NCI-H2196 (cell line): Measurements from ENCODE around the gene SYTL3.

ENCODE experiments used
- DNase-seq: peaks from one replicate; lab custom pipeline; 2025; ENCODE audit not compliant: unreplicated experiment; lab: John Stamatoyannopoulos, UW

SYTL3 gene

DNA sequence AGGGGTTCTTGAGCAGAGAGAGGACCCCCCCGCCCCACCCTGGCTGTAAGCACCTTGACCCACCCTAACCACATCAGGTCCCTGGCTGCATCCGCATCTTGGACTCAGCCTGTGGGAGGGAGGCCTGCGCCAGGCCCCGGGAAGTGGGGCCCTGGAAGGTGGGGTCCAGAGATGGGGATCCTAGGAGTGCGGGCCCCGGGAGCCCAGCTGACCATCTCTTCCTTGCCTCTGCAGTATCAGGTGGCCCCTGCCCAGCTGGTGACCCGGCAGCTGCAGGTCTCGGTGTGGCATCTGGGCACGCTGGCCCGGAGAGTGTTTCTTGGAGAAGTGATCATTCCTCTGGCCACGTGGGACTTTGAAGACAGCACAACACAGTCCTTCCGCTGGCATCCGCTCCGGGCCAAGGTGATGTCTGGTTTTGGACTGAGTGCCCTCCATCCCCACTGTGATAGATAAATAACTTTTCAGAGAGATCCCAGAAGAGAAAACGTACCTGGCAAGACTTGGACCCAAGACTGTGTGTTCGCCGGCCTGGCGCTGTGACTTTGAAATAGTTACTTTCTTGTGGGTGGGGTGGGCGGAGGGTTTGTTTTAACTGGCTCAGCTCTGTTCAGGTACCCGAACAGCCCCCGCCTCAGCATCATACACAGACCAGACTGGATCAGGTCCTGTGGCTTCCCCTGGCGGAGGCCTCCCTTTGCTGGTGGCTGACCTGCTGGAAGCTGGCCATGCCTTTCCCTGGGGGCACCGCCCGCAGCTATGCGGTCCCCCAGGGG lies 107.3 kb downstream of the SYTL3 start:
- DNase-seq: no peak

DNA sequence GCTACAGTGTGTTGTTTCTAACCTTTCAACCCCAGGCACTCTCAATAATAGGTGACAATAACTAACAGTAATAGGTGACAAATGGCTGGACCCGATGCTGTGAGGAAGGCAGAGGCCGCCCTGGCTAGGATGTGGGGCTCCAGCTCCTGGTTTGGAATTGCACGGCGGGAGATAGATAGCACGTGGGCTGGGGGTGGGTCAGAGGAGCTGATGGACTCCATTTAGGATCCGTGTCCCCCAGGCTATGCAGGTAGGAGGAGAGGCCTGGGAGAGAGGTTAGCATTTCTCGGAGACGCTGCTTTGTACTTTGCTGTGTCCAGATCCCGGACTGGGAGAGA lies 107.9 kb downstream of the SYTL3 start:
- no peak for DNase-seq

DNA sequence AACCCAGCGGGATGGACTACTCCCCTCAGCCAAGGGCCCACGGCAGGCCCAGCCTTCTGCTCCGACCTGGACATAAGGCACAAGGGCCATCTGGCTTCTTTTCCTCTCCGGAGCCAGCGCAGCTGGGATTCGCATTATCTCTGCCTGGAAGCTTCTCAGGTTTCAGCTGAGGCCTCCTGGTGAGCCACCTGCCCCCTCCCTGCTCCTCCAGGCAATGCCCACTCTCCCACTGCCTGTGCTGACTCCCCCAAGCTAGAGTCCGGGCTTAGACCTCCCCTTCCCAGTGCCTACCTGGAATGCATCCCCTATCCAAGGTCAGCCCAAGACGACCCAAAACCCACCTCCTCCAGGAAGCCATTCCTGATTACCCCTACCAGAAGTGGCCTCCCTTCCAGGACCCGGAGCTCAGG lies 108.6 kb downstream of the SYTL3 start:
- DNase-seq: peak; percentile 74

DNA sequence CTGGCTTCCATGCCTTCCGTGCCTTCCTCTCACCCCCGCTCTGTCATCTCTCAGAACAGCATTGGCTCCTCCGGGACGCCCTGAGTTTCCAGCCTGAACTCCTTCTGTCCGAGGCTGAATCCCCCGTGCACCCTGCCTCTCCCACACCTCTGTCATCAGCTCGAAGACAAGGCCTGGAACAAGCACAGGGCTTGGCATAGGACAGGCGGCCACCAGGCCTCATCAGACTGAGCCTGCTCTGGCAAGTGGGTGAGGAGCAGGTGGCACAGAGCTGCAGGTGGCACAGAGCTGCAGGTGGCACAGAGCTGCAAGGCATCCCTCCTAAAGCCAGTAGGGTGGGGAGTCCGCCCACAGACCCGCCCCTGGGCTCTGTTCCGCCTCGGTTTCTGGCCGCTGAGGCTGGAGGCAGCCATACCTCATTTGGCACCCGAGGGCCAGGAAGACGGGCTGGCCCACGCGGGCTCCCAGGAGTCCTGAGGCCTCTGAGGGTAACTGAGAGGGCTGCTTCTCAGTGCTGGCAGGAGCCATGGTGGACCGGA lies 109.2 kb downstream of the SYTL3 start:
- DNase-seq: peak; percentile 41

DNA sequence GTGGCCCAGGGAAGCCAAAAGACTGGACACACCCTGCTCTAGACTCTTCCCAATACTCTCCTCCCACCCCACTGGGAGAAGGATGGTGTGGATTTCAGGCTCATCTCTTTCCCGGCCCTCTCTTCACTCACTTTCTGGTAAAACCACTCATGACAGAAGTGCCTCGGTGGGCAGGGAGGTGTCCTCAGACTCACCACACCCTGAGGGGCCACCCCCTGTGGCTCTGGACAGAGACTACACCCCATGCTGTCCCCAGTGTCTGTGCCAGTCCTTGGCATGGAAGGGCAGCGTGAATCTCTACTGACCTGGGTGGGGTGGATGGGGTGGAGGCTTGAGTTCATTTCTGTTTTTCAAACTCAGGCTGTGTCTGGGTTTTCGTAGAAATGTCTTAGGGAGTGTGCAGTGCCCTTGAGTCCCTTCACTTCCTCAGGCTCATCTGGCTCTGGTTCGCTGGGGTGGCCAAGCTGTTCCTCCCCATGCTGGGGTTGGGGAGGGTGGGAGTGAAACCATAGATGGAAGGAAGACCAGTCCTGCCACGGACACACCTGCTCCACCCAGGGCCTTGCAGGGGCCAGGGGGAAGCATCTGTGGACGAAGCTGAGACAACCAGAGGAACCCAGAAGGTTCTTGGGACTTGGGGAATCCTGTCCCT lies 110.2 kb downstream of the SYTL3 start:
- no peak for DNase-seq

DNA sequence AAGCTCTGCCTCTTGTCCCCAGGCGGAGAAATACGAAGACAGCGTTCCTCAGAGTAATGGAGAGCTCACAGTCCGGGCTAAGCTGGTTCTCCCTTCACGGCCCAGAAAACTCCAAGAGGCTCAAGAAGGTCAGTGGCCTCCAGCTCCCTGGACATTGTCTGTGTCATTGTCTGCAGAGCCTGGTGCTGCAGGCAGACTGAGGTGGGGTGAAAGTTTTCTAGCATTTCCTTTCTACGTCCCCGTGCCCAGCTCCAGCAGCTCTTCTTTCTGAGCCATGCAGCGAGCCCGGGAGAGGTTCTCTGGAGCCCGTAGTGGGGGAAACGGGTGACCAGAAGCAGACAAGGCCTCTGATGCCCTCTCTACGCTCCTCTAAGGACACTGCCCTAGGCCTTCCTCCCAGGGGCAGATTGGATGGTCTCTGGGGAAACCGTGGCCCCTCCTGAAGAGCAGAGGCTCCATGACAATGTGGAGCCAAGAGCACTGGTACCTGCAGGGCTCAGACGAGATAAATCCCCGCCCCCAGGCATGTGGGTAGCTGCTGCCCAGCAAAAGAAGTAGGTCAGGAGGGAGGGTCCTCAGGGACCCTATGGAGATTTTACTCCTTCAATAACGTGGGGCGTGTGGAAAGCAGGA lies 110.9 kb downstream of the SYTL3 start:
- DNase-seq: no peak

DNA sequence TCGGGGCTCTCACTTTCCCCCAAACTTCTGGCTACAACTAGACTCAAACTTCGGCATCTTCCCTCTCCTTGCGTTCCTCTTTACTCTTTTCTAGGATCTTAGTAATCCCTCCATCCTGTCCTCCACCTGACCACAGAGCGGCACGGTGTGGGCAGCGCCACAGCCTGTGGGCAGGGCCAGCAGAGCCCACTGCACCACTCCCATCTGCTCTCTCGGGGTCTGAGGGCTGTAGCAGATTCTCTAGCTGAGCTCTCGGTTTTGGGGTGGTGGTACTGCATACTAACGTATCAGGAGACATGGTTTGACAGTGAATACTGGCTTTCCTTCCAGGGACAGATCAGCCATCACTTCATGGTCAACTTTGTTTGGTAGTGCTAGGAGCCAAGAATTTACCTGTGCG lies 111.9 kb downstream of the SYTL3 start:
- no peak for DNase-seq

DNA sequence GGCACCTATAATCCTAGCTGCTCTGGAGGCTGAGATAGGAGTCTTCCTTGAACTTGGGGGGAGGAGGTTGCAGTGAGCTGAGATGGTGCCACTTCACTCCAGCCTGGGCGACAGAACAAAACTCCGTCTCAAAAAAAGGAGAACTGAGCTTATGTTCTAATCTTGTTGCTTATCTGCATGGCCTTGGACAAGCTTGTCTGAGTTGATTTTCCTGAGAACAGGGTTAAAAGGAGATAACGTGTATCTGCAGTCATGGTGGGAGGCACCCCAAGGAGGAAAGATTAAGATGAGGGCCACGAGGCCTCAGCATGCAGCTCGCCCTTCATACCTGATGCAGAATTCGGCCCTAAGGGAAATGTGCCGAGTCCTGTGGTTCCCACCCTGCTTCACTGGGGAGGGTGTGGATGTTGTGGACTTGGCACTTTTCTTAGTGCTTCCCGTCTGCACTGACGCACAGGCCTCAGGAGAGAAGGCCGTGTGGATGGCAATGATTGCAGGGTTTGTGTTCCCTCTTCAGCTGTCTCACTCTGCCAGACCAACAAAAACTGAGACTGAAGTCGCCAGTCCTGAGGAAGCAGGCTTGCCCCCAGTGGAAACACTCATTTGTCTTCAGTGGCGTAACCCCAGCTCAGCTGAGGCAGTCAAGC lies 113.1 kb downstream of the SYTL3 start:
- DNase-seq: no peak

DNA sequence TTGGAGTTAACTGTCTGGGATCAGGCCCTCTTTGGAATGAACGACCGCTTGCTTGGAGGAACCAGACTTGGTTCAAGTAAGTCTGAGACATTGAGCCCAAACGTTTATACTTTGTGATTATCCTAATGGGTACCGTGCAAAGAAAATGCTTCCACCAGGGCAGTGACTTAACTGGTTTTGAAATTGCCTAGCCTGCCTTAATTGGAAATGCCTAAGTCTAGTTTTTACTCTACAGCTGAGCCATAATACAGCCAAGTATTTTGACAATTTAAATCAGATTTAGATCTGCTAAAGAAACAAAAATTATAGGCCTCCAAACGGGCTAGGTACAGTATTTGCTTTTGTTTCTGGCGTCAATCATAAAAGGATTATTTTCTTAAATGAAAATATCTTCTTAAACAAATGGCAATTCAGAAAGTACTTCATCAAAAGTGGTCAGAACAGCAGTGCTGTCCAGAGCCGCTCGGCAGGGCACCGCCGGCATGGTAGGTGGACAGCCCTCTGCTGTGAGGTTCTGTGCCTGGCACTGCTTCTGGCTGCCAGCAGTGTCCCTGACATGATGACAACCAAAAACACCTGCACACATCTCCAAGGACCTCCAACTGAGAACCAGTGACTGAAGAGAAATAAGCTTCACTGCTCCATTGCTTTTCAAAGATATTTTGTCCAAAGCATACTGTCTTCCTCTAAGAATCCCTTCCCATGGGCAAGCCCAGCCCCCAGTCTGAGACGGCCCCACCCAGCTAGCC lies 113.8 kb downstream of the SYTL3 start:
- DNase-seq: no peak

DNA sequence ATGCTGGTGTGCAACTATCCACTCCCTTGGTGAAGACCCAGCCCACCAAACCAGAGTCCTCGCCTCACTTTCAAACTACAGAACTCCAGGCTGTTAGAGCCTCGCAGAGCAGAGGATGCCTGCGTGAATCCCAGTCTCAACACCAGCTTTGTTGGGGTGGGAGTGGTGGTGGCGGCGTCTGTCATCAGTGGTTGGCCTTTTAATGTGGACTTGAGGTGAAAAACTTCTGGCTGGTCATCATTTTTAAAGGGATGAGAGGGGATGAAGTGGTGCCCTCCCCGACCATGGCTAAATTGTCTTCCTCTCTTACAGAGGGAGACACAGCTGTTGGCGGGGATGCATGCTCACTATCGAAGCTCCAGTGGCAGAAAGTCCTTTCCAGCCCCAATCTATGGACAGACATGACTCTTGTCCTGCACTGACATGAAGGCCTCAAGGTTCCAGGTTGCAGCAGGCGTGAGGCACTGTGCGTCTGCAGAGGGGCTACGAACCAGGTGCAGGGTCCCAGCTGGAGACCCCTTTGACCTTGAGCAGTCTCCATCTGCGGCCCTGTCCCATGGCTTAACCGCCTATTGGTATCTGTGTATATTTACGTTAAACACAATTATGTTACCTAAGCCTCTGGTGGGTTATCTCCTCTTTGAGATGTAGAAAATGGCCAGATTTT lies 114.5 kb downstream of the SYTL3 start:
- no peak for DNase-seq

DNA sequence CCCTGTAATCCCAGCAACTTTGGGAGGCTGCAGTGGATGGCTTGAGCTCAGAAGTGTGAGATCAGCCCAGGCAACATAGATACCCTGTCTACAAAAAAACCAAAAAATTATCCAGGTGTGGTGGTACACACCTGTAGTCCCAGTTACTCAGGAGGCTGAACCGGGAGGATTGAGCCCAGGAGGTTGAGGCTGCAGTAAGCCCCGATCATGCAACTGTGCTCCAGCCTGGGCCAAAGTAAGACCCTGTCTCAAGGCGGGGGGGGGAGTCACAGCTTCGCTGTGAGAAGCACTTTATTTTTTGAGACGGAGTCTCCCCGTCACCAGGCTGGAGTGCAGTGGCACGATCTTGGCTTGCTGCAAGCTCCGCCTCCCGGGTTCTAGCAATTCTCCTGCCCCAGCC lies 115.1 kb downstream of the SYTL3 start:
- DNase-seq: no peak

DNA sequence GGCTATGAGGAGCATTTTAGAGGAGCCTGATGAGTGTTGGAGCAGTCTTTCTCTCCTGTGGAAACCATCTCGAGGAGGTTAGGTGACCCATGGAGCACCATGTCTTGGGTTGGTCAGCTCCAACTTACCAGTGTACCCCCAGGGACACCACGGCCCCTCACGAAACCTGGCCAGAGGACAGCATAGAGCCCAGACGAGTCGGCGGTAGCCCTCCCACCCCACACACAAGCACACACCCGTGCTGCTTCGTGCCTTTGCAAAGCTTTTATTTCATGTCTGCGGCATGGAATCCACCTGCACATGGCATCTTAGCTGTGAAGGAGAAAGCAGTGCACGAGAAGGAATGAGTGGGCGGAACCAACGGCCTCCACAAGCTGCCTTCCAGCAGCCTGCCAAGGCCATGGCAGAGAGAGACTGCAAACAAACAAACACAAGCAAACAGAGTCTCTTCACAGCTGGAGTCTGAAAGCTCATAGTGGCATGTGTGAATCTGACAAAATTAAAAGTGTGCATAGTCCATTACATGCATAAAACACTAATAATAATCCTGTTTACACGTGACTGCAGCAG lies 115.7 kb downstream of the SYTL3 start:
- peak; percentile 4 for DNase-seq

DNA sequence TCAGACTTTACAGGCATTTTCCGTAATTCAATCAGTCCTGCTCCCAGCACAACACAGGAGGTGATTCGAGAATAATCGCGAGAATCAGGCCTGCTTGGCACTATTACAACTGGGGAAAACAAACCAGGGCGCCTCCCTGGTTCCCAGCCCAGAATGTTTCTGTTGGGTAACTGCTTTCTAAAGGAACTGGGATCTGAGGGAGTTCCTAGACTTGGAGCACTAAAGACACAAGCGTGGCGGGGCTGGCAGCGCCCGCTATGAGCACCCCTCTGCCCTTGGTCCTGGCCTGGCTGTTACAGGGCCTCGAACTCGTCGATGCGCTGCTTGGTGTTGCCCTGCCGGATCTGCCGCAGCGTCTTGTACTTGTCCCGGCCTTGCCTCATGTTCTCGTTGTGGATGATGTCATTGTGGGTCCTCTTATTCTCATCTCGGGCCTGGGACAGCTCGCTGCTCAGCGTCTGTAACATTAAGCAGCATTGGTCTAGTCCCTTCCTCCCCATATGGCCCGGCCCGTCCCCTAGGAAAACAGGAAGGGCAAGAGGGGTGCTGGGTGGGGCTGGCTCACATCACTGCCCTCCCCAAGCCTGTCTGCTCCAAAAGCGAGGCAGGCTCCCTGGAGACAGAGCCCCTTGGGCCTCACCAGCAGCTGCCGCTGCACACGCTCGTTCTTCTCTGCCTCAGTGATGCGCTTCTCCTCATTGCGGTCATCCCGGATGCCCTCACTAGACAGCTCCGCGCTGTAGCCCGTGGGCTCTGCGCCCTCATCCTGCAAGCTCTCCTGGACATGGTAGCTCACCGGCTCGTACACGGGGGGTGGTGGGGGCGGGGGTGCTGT lies 117.0 kb downstream of the SYTL3 start:
- DNase-seq: no peak

DNA sequence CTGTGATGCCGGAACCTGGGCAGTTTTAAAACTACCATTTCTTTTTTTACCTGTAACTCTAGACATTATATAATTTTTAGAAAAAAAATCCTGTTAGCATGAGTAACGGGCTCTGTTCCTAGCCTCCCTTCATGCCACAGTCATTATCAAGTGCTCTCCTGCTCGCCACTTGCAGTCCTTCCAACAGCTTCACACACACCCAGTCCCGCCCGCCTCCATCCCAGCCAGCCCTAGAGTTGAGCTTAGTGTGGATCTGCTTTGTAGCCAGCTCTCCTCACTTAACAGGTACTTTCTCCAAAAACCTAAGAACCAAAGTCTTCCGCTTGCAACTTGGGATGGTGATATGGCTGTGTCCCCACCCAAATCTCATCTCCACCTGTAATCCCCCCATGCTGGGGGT lies 117.9 kb downstream of the SYTL3 start:
- DNase-seq: no peak

DNA sequence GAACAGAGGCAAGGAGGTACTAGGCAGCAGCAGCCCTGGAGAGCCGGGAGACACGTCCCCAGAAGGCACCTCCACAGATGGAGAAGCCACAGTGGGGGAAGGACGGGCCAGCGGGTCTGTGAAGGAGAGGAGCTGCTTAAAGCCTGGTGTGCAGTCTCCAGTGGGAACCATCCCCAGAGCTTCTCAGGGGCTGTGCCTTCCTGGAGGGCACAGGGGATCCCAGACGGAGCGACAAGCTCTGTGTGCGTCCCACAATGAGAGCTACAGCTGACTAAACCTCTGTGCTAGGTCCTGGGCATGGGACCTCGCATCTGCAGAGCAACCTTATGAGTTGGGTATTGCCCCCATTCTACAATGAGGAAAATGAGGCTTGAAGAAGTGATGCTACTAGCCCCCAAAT lies 118.6 kb downstream of the SYTL3 start:
- DNase-seq: no peak

DNA sequence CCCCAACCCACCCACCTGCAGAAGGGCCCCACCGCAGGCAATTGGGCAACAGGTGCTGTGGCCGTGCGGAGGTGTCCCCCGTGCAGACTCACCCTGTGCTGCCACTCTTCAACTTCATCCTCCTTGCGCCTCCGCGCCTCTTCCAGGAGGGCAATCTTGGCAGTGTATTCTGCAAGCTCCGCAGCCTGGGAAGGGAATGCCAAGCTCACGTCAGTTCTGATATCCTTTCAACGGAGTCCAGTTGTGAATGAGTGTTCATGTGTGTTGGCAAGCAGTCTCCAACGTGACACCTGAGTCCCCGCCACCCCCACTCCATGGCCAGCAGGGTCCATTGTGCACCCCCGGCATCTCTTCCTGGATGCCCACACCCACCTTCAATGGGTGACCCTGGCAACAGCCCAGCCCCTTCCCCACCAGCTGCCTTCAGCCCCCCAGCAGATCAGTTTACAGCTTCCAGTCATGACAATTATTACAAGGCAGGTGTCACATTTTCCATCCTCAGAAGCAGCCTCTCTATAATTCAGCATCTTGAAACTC lies 119.4 kb downstream of the SYTL3 start:
- DNase-seq: peak; percentile 59

DNA sequence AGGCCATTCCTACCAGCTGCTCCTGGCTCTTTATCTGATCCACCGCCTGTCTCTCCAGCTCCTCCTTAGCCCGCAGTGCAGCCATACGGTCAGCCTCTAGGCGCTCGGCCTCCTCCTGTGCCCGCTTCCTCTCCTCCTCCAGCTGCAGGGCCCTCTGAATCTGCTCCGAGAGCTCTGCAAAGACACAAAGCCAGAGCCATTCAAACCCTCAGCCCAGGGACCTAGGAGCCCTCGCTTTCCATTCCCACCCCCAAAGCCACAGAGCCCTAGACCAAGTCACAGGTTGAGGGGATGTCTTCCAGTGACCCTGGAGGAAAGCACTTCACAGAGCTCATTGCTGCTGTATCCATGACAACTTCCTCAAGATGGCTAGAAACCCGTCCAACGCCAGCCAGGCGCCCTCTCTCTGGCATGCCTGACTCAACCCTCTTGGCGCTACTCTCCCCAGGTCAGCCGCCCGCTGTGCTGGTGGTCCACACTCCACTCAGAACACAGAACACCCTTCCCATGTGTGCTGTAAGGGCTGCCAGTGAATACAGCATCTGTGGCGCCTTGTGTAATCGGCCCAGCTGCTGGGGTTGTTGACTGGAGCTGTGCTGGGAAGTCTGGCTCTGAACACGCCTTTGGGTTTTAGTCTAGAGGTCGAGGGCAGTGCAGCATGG lies 120.0 kb downstream of the SYTL3 start:
- peak; percentile 59 for DNase-seq

DNA sequence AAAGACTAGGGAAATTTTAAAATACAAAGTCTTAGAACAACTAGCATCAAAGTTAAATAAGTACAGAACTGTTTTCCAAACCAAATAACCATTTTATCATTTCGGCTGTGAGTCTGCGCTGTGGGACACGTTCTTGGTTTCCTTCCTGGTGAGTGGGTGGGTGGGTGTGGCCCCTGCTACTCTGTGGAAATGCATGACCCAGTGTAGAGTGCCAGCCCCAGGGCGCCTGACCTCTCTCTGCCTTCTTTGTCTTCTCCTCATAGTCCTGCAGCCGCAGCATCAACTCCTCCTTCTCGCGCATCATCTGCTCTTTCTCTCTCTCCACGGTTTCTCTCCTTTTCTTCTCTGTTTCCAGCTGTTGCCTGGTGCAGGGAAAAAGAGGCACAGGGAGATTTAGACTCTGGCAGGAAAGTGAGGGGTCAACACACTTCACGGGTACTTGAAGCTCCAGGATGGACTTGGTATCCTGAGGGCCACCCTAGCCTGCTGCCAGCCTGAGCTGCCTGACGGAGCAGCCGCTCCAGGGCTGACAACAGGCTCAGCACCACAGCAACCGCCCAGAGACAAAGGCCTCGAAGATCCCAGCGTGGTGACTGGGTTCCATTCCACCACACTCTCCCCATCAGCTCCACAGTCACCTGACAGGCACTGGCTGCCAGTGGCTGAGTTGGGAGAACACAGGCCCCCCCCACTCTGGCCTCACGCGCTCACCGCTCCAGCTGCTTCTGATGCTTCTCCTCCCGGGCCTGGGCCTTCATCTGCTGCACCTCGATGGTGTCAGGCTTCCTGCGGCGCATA lies 120.9 kb downstream of the SYTL3 start:
- DNase-seq: no peak
